ENCODE results near the gene SLC34A3.

Gene SLC34A3

GRCh38 chr9:137230705-137231371 is at the start of gene SLC34A3:
TSS of gene SLC34A3 (plus strand) at chr9:137230901. CDS start at chr9:137231703, 802 bp downstream.
- DNase-seq (ENCODE audit: low spot score), result no peak

DNA sequence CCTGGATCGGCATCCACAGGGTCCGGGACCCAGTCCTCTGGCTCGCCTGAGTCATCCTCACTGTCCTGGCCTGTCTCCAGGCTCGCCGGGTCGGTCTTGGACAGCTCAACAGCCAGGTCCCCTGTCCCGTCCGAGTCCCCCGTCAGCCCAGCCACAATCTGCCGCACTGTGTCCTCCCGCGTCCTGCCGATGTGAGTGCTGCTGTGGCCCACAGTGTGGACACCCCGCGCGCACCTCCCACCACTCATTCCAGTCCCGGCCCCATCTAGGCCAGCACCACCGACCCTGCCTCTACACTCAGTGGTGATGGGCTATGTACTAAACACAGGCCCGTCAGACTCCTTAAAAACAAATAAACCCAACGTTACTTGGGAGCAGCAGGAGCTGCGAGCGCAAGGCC is 49.0 kb upstream of the SLC34A3 start:
- no peak for DNase-seq (ENCODE audit: low spot score)

- DNase-seq (ENCODE audit: low spot score), result no peak
Observed at GRCh38 chr9:137182836-137183235, 47.9 kb upstream of the SLC34A3 start.

DNA sequence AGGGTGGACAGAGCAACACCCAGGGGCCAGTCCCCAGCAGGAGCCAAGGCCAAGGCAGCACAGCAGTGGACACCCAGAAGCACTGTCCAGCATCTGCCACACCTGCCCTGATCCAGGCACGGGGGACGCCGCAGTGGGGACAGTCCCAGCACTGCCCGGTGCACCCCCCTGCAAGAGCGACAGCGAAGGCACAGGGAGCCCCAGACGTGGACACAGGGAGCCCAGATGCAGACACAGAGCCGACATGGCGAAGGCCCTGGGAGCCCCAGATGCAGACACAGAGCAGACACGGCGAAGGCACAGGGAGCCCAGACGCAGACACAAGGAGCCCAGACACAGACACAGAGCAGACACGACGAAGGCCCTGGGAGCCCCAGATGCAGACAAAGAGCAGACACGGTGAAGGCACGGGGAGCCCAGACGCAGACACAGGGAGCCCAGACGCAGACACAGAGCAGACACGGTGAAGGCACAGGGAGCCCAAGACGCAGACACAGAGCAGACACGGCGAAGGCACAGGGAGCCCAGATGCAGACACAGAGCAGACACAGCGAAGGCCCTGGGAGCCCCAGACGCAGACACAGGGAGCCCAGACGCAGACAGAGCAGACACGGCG is 46.6 kb upstream of the SLC34A3 start:
- DNase-seq (ENCODE audit: low spot score), result no peak

- DNase-seq (ENCODE audit: low spot score), result no peak
Observed at GRCh38 chr9:137184881-137185660, 45.6 kb upstream of the SLC34A3 start.

- DNase-seq (ENCODE audit: low spot score), result no peak
Observed at GRCh38 chr9:137185921-137186320, 44.8 kb upstream of the SLC34A3 start.

DNA sequence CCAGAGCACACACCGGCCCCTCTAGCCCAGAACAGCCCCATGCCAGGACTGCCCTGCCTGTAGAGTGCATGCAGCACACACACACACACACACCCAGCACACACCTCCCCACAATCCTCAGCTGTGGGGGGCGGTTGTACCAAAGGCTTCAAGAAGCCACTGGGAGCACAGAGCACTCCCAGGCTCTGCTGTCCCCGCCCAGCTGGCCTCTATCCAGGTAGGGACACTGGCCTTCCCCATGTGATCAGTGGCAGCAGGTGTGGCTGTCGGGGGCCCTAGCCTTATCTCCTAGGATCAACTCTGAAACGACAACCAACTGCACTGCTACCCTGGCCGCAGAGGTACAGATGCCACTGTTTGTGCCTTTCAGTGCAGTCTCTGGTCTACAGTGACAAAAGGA is 44.3 kb upstream of the SLC34A3 start:
- DNase-seq (ENCODE audit: low spot score), result no peak

GRCh38 chr9:137187386-137187785 is 43.3 kb upstream of the SLC34A3 start:
- DNase-seq (ENCODE audit: low spot score), result no peak

DNA sequence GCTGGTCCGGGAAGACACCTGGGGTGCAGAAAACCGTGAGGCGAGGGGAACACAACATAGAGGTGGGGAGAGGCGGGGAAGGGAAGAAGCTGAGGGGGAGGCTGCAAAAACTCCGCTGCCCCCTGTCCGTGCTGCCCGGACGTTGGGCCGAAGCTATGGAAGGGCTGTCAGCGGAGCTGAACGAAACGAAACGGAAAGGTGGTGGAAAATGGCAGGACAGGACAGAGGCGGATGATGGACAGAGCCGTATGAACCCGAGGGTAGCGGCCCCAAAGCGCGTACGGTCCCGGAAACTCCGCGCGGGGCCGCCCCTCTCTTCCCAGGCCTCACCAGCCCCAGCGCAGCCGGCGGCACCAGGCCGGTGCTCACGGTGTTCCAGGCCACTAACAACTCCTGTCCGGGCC is 42.6 kb upstream of the SLC34A3 start:
- no peak for DNase-seq (ENCODE audit: low spot score)

DNA sequence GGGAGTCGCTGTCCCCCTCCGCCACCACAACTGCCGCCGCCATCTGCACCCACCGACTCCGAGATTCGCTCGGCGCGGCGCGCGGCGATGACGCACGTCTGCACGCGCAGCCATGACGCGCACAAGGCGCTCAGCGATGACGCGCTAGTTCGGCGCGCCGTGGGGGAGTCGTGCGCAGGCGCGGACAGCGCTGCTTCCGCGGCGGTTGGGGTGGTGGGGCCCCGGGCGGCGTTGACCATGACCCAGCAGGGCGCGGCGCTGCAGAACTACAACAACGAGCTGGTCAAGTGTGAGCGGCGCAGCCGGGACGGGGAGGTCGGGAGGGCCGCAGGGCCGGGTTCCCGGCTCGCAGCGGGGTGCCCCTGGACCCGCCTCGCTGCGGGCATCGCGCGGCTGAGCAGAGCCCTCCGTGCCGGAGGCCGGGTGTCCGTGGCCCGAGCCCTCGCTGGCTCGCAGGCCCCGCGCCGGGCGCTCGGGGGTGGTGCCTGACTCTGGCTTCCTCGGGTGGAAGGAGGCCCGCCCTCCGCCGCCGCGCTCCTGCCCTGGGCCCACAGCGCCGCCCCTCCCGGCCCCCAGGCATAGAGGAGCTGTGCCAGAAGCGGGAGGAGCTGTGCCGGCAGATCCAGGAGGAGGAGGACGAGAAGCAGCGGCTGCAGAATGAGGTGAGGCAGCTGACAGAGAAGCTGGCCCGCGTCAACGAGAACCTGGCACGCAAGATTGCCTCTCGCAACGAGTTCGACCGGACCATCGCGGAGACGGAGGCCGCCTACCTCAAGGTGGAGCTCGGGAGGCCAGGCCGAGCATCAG is 42.0 kb upstream of the SLC34A3 start, which contains the start of the genes ANAPC2 and SSNA1:
Gene ANAPC2, minus strand, starts transcription at position 71 of the 807 bp plus-strand sequence. Its CDS starts 28 bp downstream, at position 43.
Gene SSNA1, plus strand, starts transcription at position 187 of the 807 bp plus-strand sequence. Its CDS starts 51 bp downstream, at position 238.
- DNase-seq (ENCODE audit: low spot score), result peak; percentile 97

DNA sequence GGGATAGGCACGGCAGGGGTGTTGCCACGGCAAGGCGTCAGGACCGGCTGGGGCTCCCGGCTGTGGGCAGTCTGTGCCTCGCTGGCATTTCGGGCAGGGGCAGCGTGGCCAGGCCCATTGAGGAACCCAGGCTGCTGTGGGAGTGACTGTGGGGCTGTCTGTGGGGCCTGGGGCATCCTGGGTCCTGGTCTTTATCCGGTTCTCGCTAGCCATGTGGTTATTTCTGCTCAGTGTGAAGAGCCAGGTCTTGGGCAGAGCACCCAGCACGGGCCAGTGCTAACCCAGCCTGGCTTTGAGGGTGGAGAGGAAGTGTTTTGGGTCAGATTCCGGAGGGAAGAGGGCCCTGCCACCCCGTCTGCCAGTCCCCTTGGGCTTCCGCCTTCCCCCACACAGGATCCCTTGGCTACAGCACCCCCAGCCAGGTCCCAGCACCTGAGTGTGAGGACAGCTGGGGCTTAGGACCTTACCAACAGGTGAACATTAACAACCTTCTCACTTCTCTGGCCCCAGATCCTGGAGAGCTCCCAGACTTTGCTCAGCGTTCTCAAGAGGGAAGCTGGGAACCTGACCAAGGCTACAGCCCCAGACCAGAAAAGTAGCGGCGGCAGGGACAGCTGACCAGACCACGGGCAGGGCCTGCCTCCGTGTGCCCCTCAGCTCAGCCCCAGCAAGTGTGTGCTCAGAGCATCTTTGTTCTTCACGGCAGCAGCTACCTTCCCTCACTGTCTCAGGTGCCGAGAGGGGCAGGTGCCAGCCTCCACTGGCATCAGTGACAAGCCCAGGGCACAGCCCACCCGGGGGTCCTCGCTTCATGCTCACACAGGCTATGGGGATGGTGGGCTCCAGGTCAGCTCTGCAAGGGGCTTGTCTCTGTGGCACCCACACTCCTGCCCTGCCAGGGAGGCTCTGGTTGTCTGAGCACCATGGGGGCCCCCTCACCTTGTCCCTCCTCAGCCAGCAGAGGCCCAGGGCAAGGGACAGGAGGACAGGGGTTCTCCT is 41.1 kb upstream of the SLC34A3 start:
- no peak for DNase-seq (ENCODE audit: low spot score)

DNA sequence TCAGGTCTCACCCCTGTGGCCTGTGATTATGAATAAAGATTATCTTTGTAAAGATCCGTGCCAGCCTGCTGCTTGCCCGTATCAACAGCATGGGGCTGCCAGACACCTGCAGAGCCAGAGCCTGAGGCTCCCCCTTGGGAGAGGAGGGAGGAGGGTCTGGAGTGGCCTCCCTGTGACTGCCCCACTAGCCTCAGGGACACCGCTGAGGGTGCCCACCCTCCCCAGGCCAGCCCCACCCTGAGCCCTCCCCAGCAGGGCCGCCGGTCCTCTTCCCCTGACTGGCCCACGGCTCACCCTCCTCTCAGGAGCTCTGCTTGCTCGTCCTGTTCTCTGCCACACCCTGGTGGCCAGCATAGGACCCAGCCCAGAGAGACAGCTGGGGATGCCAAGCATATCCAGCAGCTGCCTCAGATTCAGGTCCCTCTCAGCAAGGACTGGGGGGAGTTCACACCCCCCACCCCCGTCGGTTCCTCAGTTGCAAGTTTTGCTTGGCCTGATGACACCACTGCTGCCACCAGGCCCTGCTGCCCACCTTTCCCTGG is 40.3 kb upstream of the SLC34A3 start:
- no peak for DNase-seq (ENCODE audit: low spot score)

DNA sequence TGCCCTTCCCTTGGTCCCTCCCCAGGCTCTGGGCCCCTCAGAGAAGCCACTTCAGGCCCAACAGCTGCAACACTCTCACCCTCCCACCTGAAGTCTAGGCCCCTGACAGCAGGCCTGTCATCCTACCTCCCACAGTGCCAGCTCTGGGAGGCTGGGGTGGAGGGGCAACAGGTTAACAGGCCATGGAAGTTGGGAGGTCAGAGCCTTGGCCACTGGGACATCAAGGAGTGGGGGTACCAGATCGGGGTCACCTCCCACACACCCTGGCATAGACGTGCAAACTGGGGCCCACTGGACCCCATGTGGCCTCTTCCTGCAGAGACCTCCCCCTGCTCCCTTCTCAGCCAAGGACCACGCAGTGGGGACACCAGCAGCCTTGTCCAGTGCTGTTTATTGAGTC is 39.5 kb upstream of the SLC34A3 start:
- no peak for DNase-seq (ENCODE audit: low spot score)

DNA sequence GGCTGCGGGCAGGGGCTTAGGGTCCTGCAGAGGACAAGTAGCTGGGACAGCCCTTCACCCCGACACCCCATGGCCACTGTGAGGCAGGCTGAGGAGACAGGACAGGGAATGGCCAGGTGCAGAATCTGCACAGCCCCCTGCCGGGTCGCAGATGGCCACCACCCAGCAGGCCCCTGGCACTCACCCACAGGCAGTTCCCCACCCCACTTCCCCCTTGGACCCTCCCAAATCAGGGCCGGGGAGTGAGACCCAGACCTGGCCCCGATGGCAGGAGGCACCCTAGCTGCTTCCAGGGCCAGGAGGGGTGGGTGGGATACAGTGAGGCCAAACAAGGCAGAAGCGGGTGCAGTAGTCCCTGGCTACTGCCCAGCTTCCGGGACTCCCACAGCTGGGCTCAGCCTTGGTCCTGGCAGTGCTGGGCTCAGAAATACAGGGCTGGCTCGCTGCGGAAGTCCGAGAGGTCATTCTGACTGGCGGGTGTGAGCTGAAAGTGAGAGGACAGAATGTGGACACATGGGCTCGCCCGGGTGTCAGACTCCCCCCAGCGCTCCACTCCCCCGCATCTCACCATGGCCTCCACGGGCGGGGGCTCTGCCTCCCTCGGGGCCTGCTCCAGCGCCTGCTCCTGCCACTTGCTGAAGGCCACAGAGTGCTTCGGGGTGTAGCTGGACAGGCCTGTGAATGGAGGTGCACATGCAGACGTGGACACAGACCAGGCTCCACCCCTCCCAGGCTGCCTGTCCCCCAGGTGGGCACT is 38.8 kb upstream of the SLC34A3 start:
- DNase-seq (ENCODE audit: low spot score), result no peak

DNA sequence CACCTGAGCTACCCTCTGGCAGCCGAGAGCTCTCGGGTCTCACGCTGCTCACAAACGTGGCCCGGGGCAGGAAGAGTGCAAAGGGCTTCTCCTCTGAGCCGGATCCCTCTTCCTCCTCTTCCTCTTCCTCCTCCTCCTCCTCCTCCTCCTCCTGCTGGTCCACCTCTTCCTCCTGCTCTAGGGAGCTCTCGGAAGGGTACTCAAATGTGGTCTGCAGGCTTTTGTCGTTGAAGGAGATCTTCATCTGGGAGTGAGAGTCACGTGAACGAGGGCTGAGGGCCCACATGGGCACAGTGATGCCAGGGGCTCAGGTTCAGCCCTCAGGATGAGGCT is 38.3 kb upstream of the SLC34A3 start:
- no peak for DNase-seq (ENCODE audit: low spot score)

GRCh38 chr9:137192859-137193258 is 37.8 kb upstream of the SLC34A3 start:
- DNase-seq (ENCODE audit: low spot score), result no peak

- no peak for DNase-seq (ENCODE audit: low spot score)
Observed at GRCh38 chr9:137193771-137194170, 36.9 kb upstream of the SLC34A3 start.

DNA sequence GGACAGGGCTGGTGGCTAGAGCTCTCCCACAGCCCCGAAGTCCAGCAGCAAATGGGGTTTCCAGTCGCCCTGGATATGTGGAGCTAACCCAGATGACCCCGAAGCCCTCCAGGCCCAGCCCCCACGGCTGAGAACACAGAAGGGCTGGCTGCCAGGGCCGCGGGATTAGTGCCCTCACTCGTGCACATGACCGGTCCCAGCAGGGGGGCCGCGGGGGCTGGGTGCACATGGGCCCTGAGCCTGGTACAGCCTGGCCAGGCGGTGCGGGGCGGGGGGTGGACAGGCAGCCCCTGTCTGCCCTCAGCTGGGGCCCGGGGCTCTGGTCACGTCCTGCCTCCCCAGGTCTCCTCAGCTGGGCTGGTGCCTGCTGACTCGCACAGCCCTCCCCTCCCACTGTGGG is 36.3 kb upstream of the SLC34A3 start:
- DNase-seq (ENCODE audit: low spot score), result no peak

GRCh38 chr9:137194909-137195308 is 35.8 kb upstream of the SLC34A3 start:
- no peak for DNase-seq (ENCODE audit: low spot score)

Measured in HuH-7 (cell line).